ENCODE measurements around the gene MUC20.
"Not testable (repeated sequence)": the region's sequence is repeated elsewhere in the genome, so short reads cannot be mapped to it uniquely, and the experiment has no call there.

MUC20 gene

DNA sequence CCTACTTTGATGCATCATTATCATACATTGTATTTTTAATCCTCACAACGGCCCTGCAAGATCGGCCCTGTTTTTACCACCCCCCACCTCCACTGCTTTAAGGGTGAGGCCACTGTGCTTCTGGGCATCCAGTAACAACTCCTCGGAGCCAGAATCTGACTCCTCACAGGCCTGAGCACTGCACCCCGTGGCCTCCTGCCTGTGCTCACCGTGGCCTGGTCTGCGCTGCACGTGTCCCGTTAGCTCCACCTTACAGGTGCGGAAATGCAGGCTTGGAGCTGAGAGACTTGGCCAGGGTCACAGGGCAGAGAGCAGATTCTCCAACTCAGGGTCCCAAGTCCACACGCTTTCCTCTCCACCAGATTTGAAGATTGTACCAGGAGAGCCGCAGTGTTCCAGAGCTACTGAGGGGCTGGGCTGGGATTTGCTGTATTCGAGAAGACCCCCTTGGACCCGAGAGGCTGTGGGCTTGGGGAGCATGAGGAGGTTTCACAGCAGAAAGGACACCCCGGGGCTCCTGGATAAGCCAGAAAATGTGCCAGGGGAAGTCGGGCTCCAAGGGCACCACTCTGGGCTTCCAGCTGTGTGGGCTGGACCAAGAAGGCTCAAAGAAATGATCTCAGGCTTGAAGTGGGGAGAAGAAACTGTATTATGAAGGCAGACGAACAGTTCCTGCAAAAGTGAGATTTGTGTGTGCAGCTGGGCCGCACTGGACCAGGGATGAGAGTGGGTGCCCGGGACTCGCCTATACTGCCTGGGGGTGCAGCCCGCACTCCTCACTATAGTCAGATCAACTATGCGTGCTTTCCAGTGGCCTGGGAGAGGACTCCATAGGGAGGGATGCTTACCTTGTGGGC is 1.6 kb downstream of the MUC20 start:
- no CpG with 5 or more reads among the region's 21 CpGs for WGBS (ENCODE audit: insufficient coverage, insufficient read length)
- not testable (repeated sequence) for DNase-seq (ENCODE audit: low read depth, low spot score); H3K4me3 ChIP-seq (ENCODE audit: low read length); H3K27ac ChIP-seq (ENCODE audit: low read length); H3K36me3 ChIP-seq (ENCODE audit: control insufficient read depth, insufficient read depth, low read length); H3K27me3 ChIP-seq (ENCODE audit: control insufficient read depth, insufficient read depth, low read length); H3K9me3 ChIP-seq (ENCODE audit: control insufficient read depth, insufficient read depth, low read length); H3K4me1 ChIP-seq (ENCODE audit: control insufficient read depth, insufficient read depth, low read length)

DNA sequence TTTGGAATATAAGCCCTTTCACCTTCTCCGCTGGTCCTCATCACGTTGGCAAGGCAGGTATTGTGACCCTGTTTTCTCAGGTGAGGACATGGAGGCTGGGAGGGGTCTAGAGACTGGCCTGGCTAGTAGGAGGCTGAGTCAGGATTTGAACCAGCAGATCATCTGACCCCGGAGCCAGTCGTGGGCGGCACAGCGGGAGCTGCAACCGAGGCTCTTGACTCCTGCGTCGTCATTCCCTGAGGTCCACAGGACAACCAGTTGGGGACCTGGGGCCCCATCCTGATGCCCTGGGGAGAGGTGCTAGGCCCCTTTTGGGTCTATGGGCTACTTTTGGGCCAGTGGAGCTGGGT is 2.2 kb downstream of the MUC20 start:
- H3K36me3 ChIP-seq (ENCODE audit: control insufficient read depth, insufficient read depth, low read length); H3K4me1 ChIP-seq (ENCODE audit: control insufficient read depth, insufficient read depth, low read length); H3K9me3 ChIP-seq (ENCODE audit: control insufficient read depth, insufficient read depth, low read length); H3K4me3 ChIP-seq (ENCODE audit: low read length); H3K27me3 ChIP-seq (ENCODE audit: control insufficient read depth, insufficient read depth, low read length); DNase-seq (ENCODE audit: low read depth, low spot score); H3K27ac ChIP-seq (ENCODE audit: low read length): not testable (repeated sequence)
- WGBS (ENCODE audit: insufficient coverage, insufficient read length), result no CpG with 5 or more reads among the region's 9 CpGs

DNA sequence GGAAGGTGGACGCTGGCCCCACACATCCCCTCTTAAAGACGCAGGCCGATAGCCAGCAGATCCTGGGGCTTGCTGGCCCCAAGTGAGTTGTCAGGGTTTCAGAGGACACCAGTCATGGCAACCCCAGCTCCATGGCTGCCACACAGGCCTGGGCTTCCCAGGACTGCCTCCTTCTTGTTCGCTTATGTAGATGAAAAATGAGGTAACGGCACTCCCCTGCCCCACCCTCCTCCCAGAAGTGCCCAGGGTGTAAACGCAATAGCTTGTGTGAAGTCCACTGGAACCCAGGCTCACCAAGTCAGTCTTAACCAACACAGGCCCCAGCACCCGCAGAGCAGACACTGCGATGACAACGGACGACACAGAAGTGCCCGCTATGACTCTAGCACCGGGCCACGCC is 3.6 kb downstream of the MUC20 start:
- not testable (repeated sequence) for H3K9me3 ChIP-seq (ENCODE audit: control insufficient read depth, insufficient read depth, low read length); H3K27ac ChIP-seq (ENCODE audit: low read length); H3K4me3 ChIP-seq (ENCODE audit: low read length); H3K4me1 ChIP-seq (ENCODE audit: control insufficient read depth, insufficient read depth, low read length); DNase-seq (ENCODE audit: low read depth, low spot score); H3K36me3 ChIP-seq (ENCODE audit: control insufficient read depth, insufficient read depth, low read length); H3K27me3 ChIP-seq (ENCODE audit: control insufficient read depth, insufficient read depth, low read length)
- no CpG with 5 or more reads among the region's 13 CpGs for WGBS (ENCODE audit: insufficient coverage, insufficient read length)

DNA sequence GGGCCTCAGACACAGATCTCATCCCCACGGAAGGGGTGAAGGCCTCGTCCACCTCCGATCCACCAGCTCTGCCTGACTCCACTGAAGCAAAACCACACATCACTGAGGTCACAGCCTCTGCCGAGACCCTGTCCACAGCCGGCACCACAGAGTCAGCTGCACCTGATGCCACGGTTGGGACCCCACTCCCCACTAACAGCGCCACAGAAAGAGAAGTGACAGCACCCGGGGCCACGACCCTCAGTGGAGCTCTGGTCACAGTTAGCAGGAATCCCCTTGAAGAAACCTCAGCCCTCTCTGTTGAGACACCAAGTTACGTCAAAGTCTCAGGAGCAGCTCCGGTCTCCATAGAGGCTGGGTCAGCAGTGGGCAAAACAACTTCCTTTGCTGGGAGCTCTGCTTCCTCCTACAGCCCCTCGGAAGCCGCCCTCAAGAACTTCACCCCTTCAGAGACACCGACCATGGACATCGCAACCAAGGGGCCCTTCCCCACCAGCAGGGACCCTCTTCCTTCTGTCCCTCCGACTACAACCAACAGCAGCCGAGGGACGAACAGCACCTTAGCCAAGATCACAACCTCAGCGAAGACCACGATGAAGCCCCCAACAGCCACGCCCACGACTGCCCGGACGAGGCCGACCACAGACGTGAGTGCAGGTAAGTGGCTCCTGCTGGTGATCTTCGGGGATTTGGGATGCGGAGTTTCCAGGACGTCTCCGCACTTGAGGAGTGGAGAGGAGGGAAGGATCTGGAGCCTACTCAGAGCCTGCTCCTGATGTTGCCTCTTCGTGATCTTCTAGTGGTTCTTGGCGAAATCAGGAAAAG is 5.3 kb downstream of the MUC20 start:
- H3K27ac ChIP-seq (ENCODE audit: low read length); H3K36me3 ChIP-seq (ENCODE audit: control insufficient read depth, insufficient read depth, low read length); H3K27me3 ChIP-seq (ENCODE audit: control insufficient read depth, insufficient read depth, low read length); H3K4me1 ChIP-seq (ENCODE audit: control insufficient read depth, insufficient read depth, low read length); DNase-seq (ENCODE audit: low read depth, low spot score); H3K9me3 ChIP-seq (ENCODE audit: control insufficient read depth, insufficient read depth, low read length); H3K4me3 ChIP-seq (ENCODE audit: low read length): not testable (repeated sequence)
- no CpG with 5 or more reads among the region's 32 CpGs for WGBS (ENCODE audit: insufficient coverage, insufficient read length)

DNA sequence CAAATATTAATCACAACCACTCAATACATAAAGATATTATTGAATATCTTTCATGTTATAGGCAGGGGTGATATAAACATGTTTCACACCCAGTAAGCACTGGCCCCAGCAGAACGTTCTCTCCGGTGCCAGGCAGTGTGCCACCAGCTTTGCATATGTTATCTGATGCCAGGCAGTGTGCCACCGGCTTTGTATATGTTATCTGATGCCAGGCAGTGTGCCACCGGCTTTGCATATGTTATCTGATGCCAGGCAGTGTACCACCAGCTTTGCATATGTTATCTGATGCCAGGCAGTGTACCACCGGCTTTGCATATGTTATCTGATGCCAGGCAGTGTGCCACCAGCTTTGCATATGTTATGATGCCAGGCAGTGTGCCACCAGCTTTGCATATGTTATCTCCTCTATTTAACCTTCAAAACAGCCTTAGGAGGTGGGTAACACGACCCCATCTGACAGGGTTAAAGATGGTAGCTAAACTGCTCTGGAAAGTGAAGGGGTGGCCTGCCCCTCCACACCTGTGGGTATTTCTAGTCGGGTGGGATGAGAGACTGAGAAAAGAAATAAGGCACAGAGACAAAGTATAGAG is 6.9 kb downstream of the MUC20 start:
- Histone ChIP-seq H3K27me3 (ENCODE audit: control insufficient read depth, insufficient read depth, low read length) (no peaks in the 10 kb centered on the region), H3K4me1 (ENCODE audit: control insufficient read depth, insufficient read depth, low read length) (no peaks in the 10 kb centered on the region), H3K4me3 (ENCODE audit: low read length) (no peak overlapping the region), H3K36me3 (ENCODE audit: control insufficient read depth, insufficient read depth, low read length) (no peaks in the 10 kb centered on the region), H3K27ac (ENCODE audit: low read length) (no peak overlapping the region), H3K9me3 (ENCODE audit: control insufficient read depth, insufficient read depth, low read length) (no peaks in the 10 kb centered on the region)
- WGBS (ENCODE audit: insufficient coverage, insufficient read length), result no CpG with 5 or more reads among the region's 7 CpGs
- no peak for DNase-seq (ENCODE audit: low read depth, low spot score)

DNA sequence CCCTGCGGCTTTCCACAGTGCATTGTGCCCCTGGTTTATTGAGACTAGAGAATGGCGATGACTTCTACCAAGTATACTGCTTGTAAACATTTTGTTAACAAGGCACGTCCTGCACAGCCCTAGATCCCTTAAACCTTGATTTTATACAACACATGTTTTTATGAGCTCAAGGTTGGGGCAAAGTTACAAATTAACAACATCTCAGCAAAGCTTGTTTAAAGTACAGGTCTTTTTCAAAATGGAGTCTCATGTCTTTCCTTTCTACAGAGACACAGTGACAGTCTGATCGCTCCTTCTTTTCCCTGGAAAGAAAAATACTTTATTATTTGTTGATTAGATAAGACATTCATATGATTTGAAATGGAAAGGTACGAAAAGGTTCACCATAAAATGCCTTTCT is 8.0 kb downstream of the MUC20 start:
- not testable (repeated sequence) for H3K27me3 ChIP-seq (ENCODE audit: control insufficient read depth, insufficient read depth, low read length); H3K4me1 ChIP-seq (ENCODE audit: control insufficient read depth, insufficient read depth, low read length); H3K36me3 ChIP-seq (ENCODE audit: control insufficient read depth, insufficient read depth, low read length); DNase-seq (ENCODE audit: low read depth, low spot score); H3K9me3 ChIP-seq (ENCODE audit: control insufficient read depth, insufficient read depth, low read length); H3K4me3 ChIP-seq (ENCODE audit: low read length); H3K27ac ChIP-seq (ENCODE audit: low read length)
- WGBS (ENCODE audit: insufficient coverage, insufficient read length), result no CpG with 5 or more reads among the region's 5 CpGs

DNA sequence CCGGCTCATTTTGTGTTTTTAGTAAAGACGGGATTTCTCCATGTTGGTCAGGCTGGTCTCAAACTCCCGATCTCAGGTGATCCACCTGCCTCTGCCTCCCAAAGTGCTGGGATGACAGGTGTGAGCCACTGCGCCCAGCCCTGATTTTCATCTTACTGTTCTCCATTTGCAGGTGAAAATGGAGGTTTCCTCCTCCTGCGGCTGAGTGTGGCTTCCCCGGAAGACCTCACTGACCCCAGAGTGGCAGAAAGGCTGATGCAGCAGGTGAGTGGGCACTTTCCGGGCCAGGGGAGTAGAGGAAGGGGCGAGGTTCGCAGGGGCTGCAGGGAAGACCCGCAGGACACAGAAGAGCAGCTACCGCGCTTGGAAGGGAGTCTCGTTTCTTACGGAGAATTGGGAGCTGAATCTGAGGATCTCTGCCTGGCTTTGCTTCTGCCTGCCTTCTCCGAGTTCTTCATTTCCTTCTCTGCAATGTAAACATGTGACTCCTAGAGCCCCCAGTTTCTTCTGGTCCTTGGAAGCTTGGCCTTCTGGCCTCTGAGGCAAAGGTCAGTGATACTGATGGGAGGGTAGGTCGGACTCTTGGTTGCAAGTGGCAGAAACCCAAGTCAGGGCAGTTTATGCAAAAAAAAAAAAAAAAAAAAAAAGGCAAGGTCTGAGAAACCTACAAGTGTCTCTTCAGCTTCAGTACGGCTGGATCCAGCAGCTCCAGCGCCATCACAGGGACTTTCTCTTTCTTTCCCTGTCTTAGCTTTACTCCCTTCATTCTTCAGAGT is 8.9 kb downstream of the MUC20 start:
- no peak for DNase-seq (ENCODE audit: low read depth, low spot score)
- Histone ChIP-seq H3K36me3 (ENCODE audit: control insufficient read depth, insufficient read depth, low read length) (no peaks in the 10 kb centered on the region), H3K27ac (ENCODE audit: low read length) (no peak overlapping the region), H3K4me1 (ENCODE audit: control insufficient read depth, insufficient read depth, low read length) (no peaks in the 10 kb centered on the region), H3K4me3 (ENCODE audit: low read length) (no peak overlapping the region), H3K27me3 (ENCODE audit: control insufficient read depth, insufficient read depth, low read length) (no peaks in the 10 kb centered on the region), H3K9me3 (ENCODE audit: control insufficient read depth, insufficient read depth, low read length) (no peaks in the 10 kb centered on the region)
- WGBS (ENCODE audit: insufficient coverage, insufficient read length), result no CpG with 5 or more reads among the region's 18 CpGs

DNA sequence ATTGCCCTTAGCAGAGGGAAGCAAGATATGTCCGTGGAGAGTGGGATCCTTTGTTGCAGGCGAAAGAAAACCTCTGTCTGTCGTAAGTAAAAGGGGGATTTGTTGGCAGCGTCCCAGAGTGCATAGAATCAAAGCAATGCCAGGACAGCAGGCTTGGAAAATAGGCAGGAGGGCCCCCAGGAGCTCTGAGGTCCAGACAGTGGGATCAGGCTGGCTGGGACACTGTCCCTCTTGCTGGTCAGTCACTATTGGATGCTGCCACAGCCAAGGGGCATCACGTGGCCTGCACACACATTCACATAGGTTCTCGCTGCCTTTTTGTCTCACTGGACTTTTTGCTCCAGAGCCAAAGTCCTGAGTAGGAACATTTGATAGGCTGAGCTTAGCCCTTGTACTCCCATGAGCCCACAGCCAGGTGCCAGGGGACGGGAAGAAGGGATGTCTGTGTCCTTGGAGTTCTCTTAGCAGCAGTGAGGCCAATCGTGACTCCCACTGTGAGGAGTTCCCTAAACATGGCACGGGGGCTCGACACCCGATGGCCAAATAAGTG is 10.7 kb downstream of the MUC20 start:
- Histone ChIP-seq H3K4me3 (ENCODE audit: low read length) (no peak overlapping the region), H3K9me3 (ENCODE audit: control insufficient read depth, insufficient read depth, low read length) (no peaks in the 10 kb centered on the region), H3K27ac (ENCODE audit: low read length) (no peak overlapping the region), H3K27me3 (ENCODE audit: control insufficient read depth, insufficient read depth, low read length) (no peaks in the 10 kb centered on the region), H3K4me1 (ENCODE audit: control insufficient read depth, insufficient read depth, low read length) (no peaks in the 10 kb centered on the region), H3K36me3 (ENCODE audit: control insufficient read depth, insufficient read depth, low read length) (no peaks in the 10 kb centered on the region)
- DNase-seq (ENCODE audit: low read depth, low spot score), result no peak
- no CpG with 5 or more reads among the region's 11 CpGs for WGBS (ENCODE audit: insufficient coverage, insufficient read length)

DNA sequence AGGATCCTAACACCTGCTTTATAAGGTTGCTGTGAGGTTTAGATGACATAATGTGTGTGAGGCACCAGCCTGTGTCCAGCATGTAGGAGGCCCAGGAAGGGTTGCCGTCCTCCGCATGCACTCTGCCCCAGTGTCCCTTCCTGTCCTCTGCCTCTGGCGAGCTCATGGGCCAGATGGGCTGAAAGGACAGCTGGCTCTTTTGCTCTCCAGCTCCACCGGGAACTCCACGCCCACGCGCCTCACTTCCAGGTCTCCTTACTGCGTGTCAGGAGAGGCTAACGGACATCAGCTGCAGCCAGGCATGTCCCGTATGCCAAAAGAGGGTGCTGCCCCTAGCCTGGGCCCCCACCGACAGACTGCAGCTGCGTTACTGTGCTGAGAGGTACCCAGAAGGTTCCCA is 12.2 kb downstream of the MUC20 start:
- DNase-seq (ENCODE audit: low read depth, low spot score), result no peak
- H3K4me1 ChIP-seq (ENCODE audit: control insufficient read depth, insufficient read depth, low read length), result no peaks in the 10 kb centered on the region
- no peaks in the 10 kb centered on the region for H3K36me3 ChIP-seq (ENCODE audit: control insufficient read depth, insufficient read depth, low read length)
- no peaks in the 10 kb centered on the region for H3K9me3 ChIP-seq (ENCODE audit: control insufficient read depth, insufficient read depth, low read length)
- no peak overlapping the region for H3K4me3 ChIP-seq (ENCODE audit: low read length)
- no peaks in the 10 kb centered on the region for H3K27me3 ChIP-seq (ENCODE audit: control insufficient read depth, insufficient read depth, low read length)
- no peak overlapping the region for H3K27ac ChIP-seq (ENCODE audit: low read length)
- WGBS (ENCODE audit: insufficient coverage, insufficient read length), result no CpG with 5 or more reads among the region's 12 CpGs
